Ovary (tissue), 3 donors: ENCODE data around the gene SMO.

Experiments used
- CTCF ChIP-seq, 3 donors: fragments of 450-650 bp in 2 of 3; fragments of 200-600 bp in 1 of 3; IDR thresholded peaks; one replicate each; pipeline versions ENCODE4 v1.5.1 to v1.8.0; 2016 to 2022; ENCODE audit warnings: antibody characterized with exemption in 3 of 3, mild to moderate bottlenecking in 1 of 3
- POLR2A ChIP-seq: fragments of 450-650 bp; IDR thresholded peaks from one replicate; pipeline ENCODE4 v1.6.1; 2017; ENCODE audit warnings: antibody characterized with exemption, mild to moderate bottlenecking, moderate library complexity
- donor health status: DM: no; HTN: no; CAD: no.

GRCh38 chr7:129209067-129209926 is 20.9 kb downstream of the SMO start:
- no peak for TF ChIP-seq CTCF (IDR thresholded peaks at IDR 0.05)
- no peak for TF ChIP-seq POLR2A
